Mucosa of descending colon (tissue), 3 donors: Measurements from ENCODE around the gene RIPOR3. TPM values are rescaled to one million over a fixed set of nuclear protein-coding genes. Genes with fewer than 3 reads are reported as not detected.

Experiments used
- ATAC-seq: fragments of 200-7000 bp; cut with Tn5 transposase; one replicate; pipeline ENCODE4 v1.9.1; 2020; ENCODE audit warnings: mild to moderate bottlenecking, moderate library complexity
- DNase-seq, 3 donors: peaks; one replicate each; pipeline ENCODE4 v3.0.0-alpha.2; 2020
- H3K36me3 ChIP-seq: fragments of 200-600 bp; one replicate; pipeline ENCODE4 v1.8.0; 2021; ENCODE audit warnings: low read depth, mild to moderate bottlenecking
- H3K4me1 ChIP-seq: fragments of 200-600 bp; one replicate; pipeline ENCODE4 v1.8.0; 2021; ENCODE audit warnings: low read depth, mild to moderate bottlenecking
- H3K4me3 ChIP-seq: fragments of 200-600 bp; one replicate; pipeline ENCODE4 v1.8.0; 2021; ENCODE audit warnings: mild to moderate bottlenecking
- H3K9me3 ChIP-seq: fragments of 200-600 bp; one replicate; pipeline ENCODE4 v1.8.0; 2021; ENCODE audit warnings: mild to moderate bottlenecking
- CTCF ChIP-seq: fragments of 200-600 bp; IDR thresholded peaks from one replicate; pipeline ENCODE4 v1.8.0; 2022; ENCODE audit warnings: antibody characterized with exemption, mild to moderate bottlenecking
- intact Hi-C, 2 donors: fragments of 100-400 bp; cut with DNase I in 1 of 2; cut with micrococcal nuclease in 1 of 2; formaldehyde crosslinking; loops; one replicate each; pipeline versions ENCODE4 v1.11.0 to v1.11.1; 2022; cut with DNase I, micrococcal nuclease
- total RNA-seq, 3 donors: library from RNA; stranded (reverse); fragmentation: NEBNext Ultra II Directional in 2 of 3; extraction: Animal tissue kit (Norgen Biotek cat#: 25700) in 2 of 3; gene quantifications; one replicate each; pipeline versions ENCODE4 v1.2.1 to v1.2.4, GENCODE V29; 2021 to 2023
- donor health status: DM: no; HTN: no; CAD: no; lungs with moderate emphysema.
- donor health status: DM: no; HTN: no; CAD: no.
- donor health status: DM: no; HTN: yes; CAD: no.

The RIPOR3 gene
- total RNA-seq, 3 donors from 2014 or later, result 2.2 to 13.4 (median 5.8) TPM

- Histone ChIP-seq H3K4me1 (peaks cover 7% of the 10 kb centered on the region), H3K9me3 (no peaks in the 10 kb centered on the region), H3K36me3 (no peaks in the 10 kb centered on the region), H3K4me3 (no peak overlapping the region)
- no peak for TF ChIP-seq CTCF
- no peak for DNase-seq
- no peak for ATAC-seq
- intact Hi-C loops, result no loop called here
Observed at GRCh38 chr20:50547964-50548363, 143.4 kb downstream of the RIPOR3 start.

- DNase-seq (no peak), ATAC-seq (peak; percentile 53)
- H3K9me3 ChIP-seq, result no peaks in the 10 kb centered on the region
- H3K36me3 ChIP-seq, result no peaks in the 10 kb centered on the region
- TF ChIP-seq CTCF, result no peak
- H3K4me1 ChIP-seq, result peaks cover 7% of the 10 kb centered on the region
- intact Hi-C loops, result no loop called here
- no peak overlapping the region for H3K4me3 ChIP-seq
Observed at GRCh38 chr20:50546729-50547314, 144.5 kb downstream of the RIPOR3 start.

GRCh38 chr20:50545126-50545525, 146.2 kb downstream of the RIPOR3 start:
- no peaks in the 10 kb centered on the region for H3K9me3 ChIP-seq
- ATAC-seq (no peak), DNase-seq (no peak)
- peaks cover 7% of the 10 kb centered on the region for H3K4me1 ChIP-seq
- intact Hi-C loops, result no loop called here
- H3K36me3 ChIP-seq, result no peaks in the 10 kb centered on the region
- no peak for TF ChIP-seq CTCF
- no peak overlapping the region for H3K4me3 ChIP-seq

GRCh38 chr20:50543326-50543725, 148.0 kb downstream of the RIPOR3 start:
- no peak for ATAC-seq
- H3K4me1 ChIP-seq, result peaks cover 12% of the 10 kb centered on the region
- no peak for DNase-seq
- intact Hi-C loops, result no loop called here
- no peak overlapping the region for H3K4me3 ChIP-seq
- H3K9me3 ChIP-seq, result no peaks in the 10 kb centered on the region
- no peak for TF ChIP-seq CTCF
- no peaks in the 10 kb centered on the region for H3K36me3 ChIP-seq

- Histone ChIP-seq H3K36me3 (no peaks in the 10 kb centered on the region), H3K9me3 (no peaks in the 10 kb centered on the region), H3K4me1 (peaks cover 20% of the 10 kb centered on the region), H3K4me3 (no peak overlapping the region)
- no peak for TF ChIP-seq CTCF
- intact Hi-C loops, result no loop called here
- DNase-seq (no peak), ATAC-seq (peak; percentile 59)
Observed at GRCh38 chr20:50541606-50542041, 149.7 kb downstream of the RIPOR3 start.
